SK-N-SH (cell line): ENCODE results near the gene SOX13. TPM values are rescaled to one million over a fixed set of nuclear protein-coding genes. Genes with fewer than 3 reads are reported as not detected.

ENCODE experiments used
- CTCF ChIA-PET: fragments of 300-600, 350-600 bp; formaldehyde crosslinking; extraction: SDS; loops from one replicate; lab custom pipeline; 2021; lab: Yijun Ruan, JAX
- POLR2A ChIA-PET: fragments of 350-600 bp; sonication (Branson Sonifier 250); formaldehyde crosslinking; extraction: SDS; loops from one replicate; lab custom pipeline; 2020; ENCODE audit warnings: antibody characterized with exemption, inconsistent platforms; lab: Yijun Ruan, JAX
- DNase-seq: peaks from one replicate; pipeline ENCODE4 v3.0.0; 2012
- H2AFZ ChIP-seq: fragments of 200-600 bp; sonication (generic); 2 replicates; pipeline ENCODE4 v1.8.1; 2016; ENCODE audit warnings: antibody characterized with exemption, mild to moderate bottlenecking, low read depth
- H3F3A ChIP-seq: fragments of 200-600 bp; sonication (generic); replicated peaks from 2 replicates; pipeline ENCODE3; 2016; ENCODE audit warnings: antibody characterized with exemption, mild to moderate bottlenecking; ENCODE audit not compliant: insufficient read depth
- H3K27ac ChIP-seq, 2 experiments: fragments of 200-500 bp in 1 of 2; fragments of 200-600 bp in 1 of 2; sonication (Bioruptor generic) in 1 of 2; sonication (generic), shearing (Covaris generic) in 1 of 2; 2 replicates each; pipeline versions ENCODE4 v1.5.1 to v1.6.1; 2014 to 2016; ENCODE audit warnings: low read depth in 2 of 2, inconsistent platforms in 1 of 2, low read length in 1 of 2, mild to moderate bottlenecking in 1 of 2, mixed read lengths in 1 of 2
- H3K27me3 ChIP-seq: fragments of 200-600 bp; sonication (generic), shearing (Covaris generic); 2 replicates; pipeline ENCODE4 v1.6.1; 2016; ENCODE audit warnings: mixed run types; ENCODE audit not compliant: insufficient read depth
- H3K36me3 ChIP-seq, 2 experiments: fragments of 200-500 bp in 1 of 2; fragments of 200-600 bp in 1 of 2; sonication (Bioruptor generic) in 1 of 2; sonication (generic) in 1 of 2; replicated peaks in 1 of 2; 2 replicates each; pipeline versions ENCODE3 to v1.5.1; 2014 to 2016; ENCODE audit warnings: low read length in 1 of 2, mild to moderate bottlenecking in 1 of 2; ENCODE audit not compliant: insufficient read depth in 2 of 2, control insufficient read depth in 1 of 2
- H3K4me1 ChIP-seq, 2 experiments: fragments of 200-500 bp in 1 of 2; fragments of 200-600 bp in 1 of 2; sonication (Bioruptor generic) in 1 of 2; sonication (generic), shearing (Covaris generic) in 1 of 2; 2 replicates each; pipeline versions ENCODE4 v1.5.1 to v1.6.1; 2014 to 2016; ENCODE audit warnings: low read depth in 1 of 2, low read length in 1 of 2, mixed run types in 1 of 2; ENCODE audit not compliant: insufficient read depth in 2 of 2, control insufficient read depth in 1 of 2
- H3K4me2 ChIP-seq: fragments of 200-600 bp; sonication (generic), shearing (Covaris generic); 2 replicates; pipeline ENCODE4 v1.6.1; 2017; ENCODE audit warnings: mixed run types
- H3K4me3 ChIP-seq, 2 experiments: fragments of 200-500 bp in 1 of 2; fragments of 200-600 bp in 1 of 2; sonication (Bioruptor generic) in 1 of 2; sonication (generic), shearing (Covaris generic) in 1 of 2; 2 replicates each; pipeline versions ENCODE4 v1.5.1 to v1.8.1; 2014 to 2016; ENCODE audit warnings: low read depth in 2 of 2, inconsistent platforms in 1 of 2, low read length in 1 of 2, mild to moderate bottlenecking in 1 of 2, mixed read lengths in 1 of 2, moderate library complexity in 1 of 2
- H3K79me2 ChIP-seq: fragments of 200-600 bp; sonication (generic); 2 replicates; pipeline ENCODE4 v1.8.1; 2017; ENCODE audit warnings: mild to moderate bottlenecking; ENCODE audit not compliant: insufficient read depth
- H3K9ac ChIP-seq: fragments of 200-600 bp; sonication (generic); 2 replicates; pipeline ENCODE4 v1.6.1; 2017; ENCODE audit warnings: mixed run types
- H3K9me2 ChIP-seq: fragments of 200-600 bp; sonication (generic); 2 replicates; pipeline ENCODE4 v1.6.1; 2017; ENCODE audit warnings: mixed run types
- H3K9me3 ChIP-seq: fragments of 200-600 bp; sonication (generic); 2 replicates; pipeline ENCODE4 v1.6.1; 2017; ENCODE audit warnings: mixed run types, mild to moderate bottlenecking, moderate library complexity
- H4K20me1 ChIP-seq: fragments of 200-600 bp; sonication (generic); 2 replicates; pipeline ENCODE4 v1.6.1; 2017; ENCODE audit warnings: mild to moderate bottlenecking, mixed run types; ENCODE audit not compliant: insufficient read depth
- CTCF ChIP-seq: fragments of 200-600 bp; sonication (generic); IDR thresholded peaks from 2 replicates; pipeline ENCODE4 v1.6.1; 2017; ENCODE audit warnings: antibody characterized with exemption, mild to moderate bottlenecking, moderate library complexity
- ELF1 ChIP-seq: IDR thresholded peaks from 2 replicates; pipeline ENCODE4 v1.4.0; 2012
- EZH2phosphoT487 ChIP-seq: fragments of 200-600 bp; sonication (generic); IDR thresholded peaks from 2 replicates; pipeline ENCODE4 v1.6.1; 2017; ENCODE audit warnings: low read depth, mixed run types, mild to moderate bottlenecking, antibody characterized with exemption, moderate library complexity, borderline replicate concordance
- GABPA ChIP-seq: IDR thresholded peaks from 2 replicates; pipeline ENCODE4 v1.4.0; 2012; ENCODE audit warnings: low read depth, mild to moderate bottlenecking
- NRF1 ChIP-seq: IDR thresholded peaks from 2 replicates; pipeline ENCODE4 v1.6.1; 2012; ENCODE audit warnings: low read depth, mild to moderate bottlenecking, low read length
- POLR2AphosphoS5 ChIP-seq: IDR thresholded peaks from 2 replicates; pipeline ENCODE4 v1.6.1; 2012; ENCODE audit warnings: low read depth, low read length
- SMC3 ChIP-seq: IDR thresholded peaks from 2 replicates; pipeline ENCODE4 v1.6.1; 2012; ENCODE audit warnings: low read depth, low read length, improper control_type of control experiment
- TAF1 ChIP-seq: IDR thresholded peaks from 2 replicates; pipeline ENCODE4 v1.6.1; 2012; ENCODE audit warnings: low read depth, mild to moderate bottlenecking, low read length, moderate library complexity, borderline replicate concordance
- TCF12 ChIP-seq: IDR thresholded peaks from 2 replicates; pipeline ENCODE4 v1.4.0; 2012
- USF2 ChIP-seq: fragments of 150-350 bp; IDR thresholded peaks from 2 replicates; pipeline ENCODE4 v1.6.1; 2017; ENCODE audit warnings: antibody characterized with exemption, low read length, low read depth, borderline replicate concordance
- WGBS: methylation state at CpG from one replicate; pipeline ENCODE4 v1.1.6; 2017; ENCODE audit warnings: low lambda C conversion rate; 5-methylcytosine and 5-hydroxymethylcytosine counted together
- polyA plus RNA-seq, 3 experiments: library from polyadenylated mRNA; depleted of rRNA; stranded (reverse); fragments of >200 nt; gene quantifications; 2 replicates each; pipeline ENCODE4 v1.2.3, GENCODE V29; 2012
- TF ChIP-seq, protein P1 (sequence below): IDR thresholded peaks from 2 replicates; pipeline ENCODE4 v1.4.0; 2012; ENCODE audit warnings: low read depth
- TF ChIP-seq, protein P2 (sequence below): IDR thresholded peaks from 2 replicates; pipeline ENCODE4; 2012

SOX13 gene
- polyA plus RNA-seq, 1 of the 3 experiments (the other 2 are of a cell fraction) = 10.6 TPM

- TF ChIP-seq, protein P1, sequence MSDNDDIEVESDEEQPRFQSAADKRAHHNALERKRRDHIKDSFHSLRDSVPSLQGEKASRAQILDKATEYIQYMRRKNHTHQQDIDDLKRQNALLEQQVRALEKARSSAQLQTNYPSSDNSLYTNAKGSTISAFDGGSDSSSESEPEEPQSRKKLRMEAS = no peak
- no peak for TF ChIP-seq NRF1
- TF ChIP-seq EZH2phosphoT487 = no peak
- TF ChIP-seq, protein P2, sequence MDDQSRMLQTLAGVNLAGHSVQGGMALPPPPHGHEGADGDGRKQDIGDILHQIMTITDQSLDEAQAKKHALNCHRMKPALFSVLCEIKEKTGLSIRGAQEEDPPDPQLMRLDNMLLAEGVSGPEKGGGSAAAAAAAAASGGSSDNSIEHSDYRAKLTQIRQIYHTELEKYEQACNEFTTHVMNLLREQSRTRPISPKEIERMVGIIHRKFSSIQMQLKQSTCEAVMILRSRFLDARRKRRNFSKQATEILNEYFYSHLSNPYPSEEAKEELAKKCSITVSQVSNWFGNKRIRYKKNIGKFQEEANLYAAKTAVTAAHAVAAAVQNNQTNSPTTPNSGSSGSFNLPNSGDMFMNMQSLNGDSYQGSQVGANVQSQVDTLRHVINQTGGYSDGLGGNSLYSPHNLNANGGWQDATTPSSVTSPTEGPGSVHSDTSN = no peak
- no peak for TF ChIP-seq ELF1
- TF ChIP-seq POLR2AphosphoS5 = no peak
- TF ChIP-seq GABPA = no peak
- no peak for TF ChIP-seq TCF12
Observed at GRCh38 chr1:204162494-204163074, 89.7 kb downstream of the SOX13 start (continued).

DNA sequence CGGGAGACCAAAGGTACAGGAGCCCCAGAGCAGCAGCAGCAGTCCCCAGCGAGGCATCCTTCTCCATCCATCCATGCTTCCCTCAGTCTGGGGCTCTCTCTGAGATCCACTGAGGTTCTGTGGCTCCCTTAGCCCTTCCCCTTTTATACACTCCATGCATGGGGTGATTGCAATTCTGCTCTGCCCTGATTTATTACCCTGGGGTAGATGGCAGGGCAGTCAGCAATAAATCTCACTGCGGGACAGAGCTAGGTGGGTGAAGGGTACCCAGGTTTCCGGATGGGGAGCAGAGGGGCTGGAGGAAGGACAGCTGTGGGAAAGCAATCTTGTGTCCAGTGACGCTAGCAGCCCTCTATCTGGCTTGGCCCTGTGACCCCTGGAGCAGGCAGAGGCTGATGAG, 93.3 kb downstream of the SOX13 start, which contains the start of gene REN:
REN (minus strand) TSS at position 119 of the 400 bp plus-strand sequence; CDS start at position 75, 44 bp downstream.
- CTCF ChIA-PET = interaction anchor here (1.1 to 20.5 kb wide), 10 partner anchors 8 to 295 kb away, joined by 3 to 302 read pairs (median 4); partner anchors contain the start of genes GOLT1A and PLEKHA6
- H3F3A ChIP-seq = no peaks in the 10 kb centered on the region
- no peak within 1 kb of the TSS for H3K27ac ChIP-seq
- no peaks in the 10 kb centered on the region; a peak in 1 of 4 replicates for H3K4me1 ChIP-seq
- no peaks in the 10 kb centered on the region for H3K27me3 ChIP-seq
- no peak within 1 kb of the TSS for H3K9ac ChIP-seq
- TF ChIP-seq GABPA (no peak), CTCF (no peak), SMC3 (no peak), POLR2AphosphoS5 (no peak), TAF1 (no peak), USF2 (no peak)
- TF ChIP-seq, protein P2 = no peak
- DNase-seq = no peak
- no peaks in the 10 kb centered on the region for H4K20me1 ChIP-seq
- H3K4me3 ChIP-seq = no peak within 1 kb of the TSS
- H3K79me2 ChIP-seq = no peaks in the 10 kb centered on the region
- POLR2A ChIA-PET = interaction anchor here (0.6 kb wide), 1 partner anchor 1538 kb away, joined by 3 read pairs; no protein-coding TSS in a partner anchor
- no peaks in the 10 kb centered on the region for H3K9me2 ChIP-seq
- 68% methylated on average over 3 of the region's 5 CpGs for WGBS
- H2AFZ ChIP-seq = no peak within 1 kb of the TSS
- no peaks in the 10 kb centered on the region for H3K36me3 ChIP-seq
- no peak within 1 kb of the TSS for H3K4me2 ChIP-seq
- 0 out of 2 replicates have a peak, but pooled peaks cover 5% of the 10 kb centered on the region for H3K9me3 ChIP-seq
